Measurements from ENCODE around the gene SMC6. TPM values are rescaled to one million over a fixed set of nuclear protein-coding genes. Genes with fewer than 3 reads are reported as not detected.

Gene SMC6
- total and polyA plus RNA-seq, 9 donors = 6.6 to 16.8 (median 12.3) TPM

DNA sequence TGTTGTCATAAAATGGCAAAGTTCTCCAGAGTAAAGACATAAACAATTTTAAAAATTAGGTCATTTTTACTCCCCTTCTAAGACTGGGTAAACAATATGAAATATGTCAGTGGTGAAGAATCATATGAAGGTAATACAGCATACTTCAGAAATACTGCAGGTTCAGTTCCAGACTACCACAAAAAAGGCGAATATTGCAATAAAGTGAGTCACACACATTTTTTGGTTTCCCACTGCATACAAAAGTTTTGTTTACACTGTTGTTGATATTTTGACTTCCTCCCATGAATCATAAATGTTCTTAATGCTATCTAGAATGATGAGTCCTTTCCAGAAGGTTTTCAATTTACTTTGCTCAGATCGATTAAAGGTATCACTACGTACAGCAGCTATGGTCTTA, 73.5 kb downstream of the SMC6 start:
- Histone ChIP-seq H3K4me1 (ENCODE audit: insufficient read depth) (no peaks in the 10 kb centered on the region), H3K27ac (no peak overlapping the region), H3K27me3 (no peaks in the 10 kb centered on the region), H3K4me3 (no peak overlapping the region), H3K9me3 (no peaks in the 10 kb centered on the region), H3K36me3 (no peaks in the 10 kb centered on the region)
- TF ChIP-seq EP300 (IDR thresholded peaks at IDR 0.05) (no peak), POLR2A (IDR thresholded peaks at IDR 0.05) (no peak)
- TF ChIP-seq, protein P1, sequence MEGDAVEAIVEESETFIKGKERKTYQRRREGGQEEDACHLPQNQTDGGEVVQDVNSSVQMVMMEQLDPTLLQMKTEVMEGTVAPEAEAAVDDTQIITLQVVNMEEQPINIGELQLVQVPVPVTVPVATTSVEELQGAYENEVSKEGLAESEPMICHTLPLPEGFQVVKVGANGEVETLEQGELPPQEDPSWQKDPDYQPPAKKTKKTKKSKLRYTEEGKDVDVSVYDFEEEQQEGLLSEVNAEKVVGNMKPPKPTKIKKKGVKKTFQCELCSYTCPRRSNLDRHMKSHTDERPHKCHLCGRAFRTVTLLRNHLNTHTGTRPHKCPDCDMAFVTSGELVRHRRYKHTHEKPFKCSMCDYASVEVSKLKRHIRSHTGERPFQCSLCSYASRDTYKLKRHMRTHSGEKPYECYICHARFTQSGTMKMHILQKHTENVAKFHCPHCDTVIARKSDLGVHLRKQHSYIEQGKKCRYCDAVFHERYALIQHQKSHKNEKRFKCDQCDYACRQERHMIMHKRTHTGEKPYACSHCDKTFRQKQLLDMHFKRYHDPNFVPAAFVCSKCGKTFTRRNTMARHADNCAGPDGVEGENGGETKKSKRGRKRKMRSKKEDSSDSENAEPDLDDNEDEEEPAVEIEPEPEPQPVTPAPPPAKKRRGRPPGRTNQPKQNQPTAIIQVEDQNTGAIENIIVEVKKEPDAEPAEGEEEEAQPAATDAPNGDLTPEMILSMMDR (IDR thresholded peaks at IDR 0.05) = no peak
- intact Hi-C loops (cut with DNase I) = no loop called here
- no peak for DNase-seq
- 86 to 93% (median 86%) methylated on average over 3 of the region's 3 CpGs for WGBS, 3 donors

DNA sequence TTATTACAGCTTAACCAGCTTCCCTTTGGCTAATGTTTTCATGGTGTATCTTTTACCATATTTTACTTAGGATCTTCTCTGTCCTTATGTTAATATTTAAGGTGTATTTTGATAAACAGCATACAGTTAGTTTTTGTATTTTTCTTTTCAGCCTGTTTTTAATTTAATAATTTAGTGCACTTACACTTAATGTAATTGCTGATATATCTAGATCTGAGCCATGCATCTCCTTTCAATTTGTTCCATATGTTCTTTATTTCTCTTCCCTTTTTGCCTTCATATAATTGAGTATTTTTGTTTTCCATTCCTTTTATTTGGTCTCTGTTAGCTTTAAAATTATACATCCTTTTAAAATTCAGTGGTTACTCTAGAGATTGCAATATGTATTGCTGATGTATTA, 78.8 kb downstream of the SMC6 start:
- no peaks in the 10 kb centered on the region for H3K4me1 ChIP-seq (ENCODE audit: insufficient read depth)
- no peaks in the 10 kb centered on the region for H3K27me3 ChIP-seq
- no peak overlapping the region for H3K27ac ChIP-seq
- no peak overlapping the region for H3K4me3 ChIP-seq
- H3K36me3 ChIP-seq = no peaks in the 10 kb centered on the region
- TF ChIP-seq EP300 (IDR thresholded peaks at IDR 0.05) (no peak), POLR2A (IDR thresholded peaks at IDR 0.05) (no peak)
- TF ChIP-seq, protein P1 (IDR thresholded peaks at IDR 0.05) = no peak
- no peak for DNase-seq
- intact Hi-C loops (cut with DNase I) = loop anchor here in 2 of 4 donors (5.0 to 10.0 kb wide), 2 partner anchors 900 to 903 kb away; no protein-coding TSS in a partner anchor
- no peaks in the 10 kb centered on the region for H3K9me3 ChIP-seq

GRCh38 chr2:17672583-17673317, 80.9 kb downstream of the SMC6 start:
- TF ChIP-seq, protein P1 (IDR thresholded peaks at IDR 0.05) = no peak
- 72 to 78% (median 74%) methylated on average over 7 of the region's 7 CpGs for WGBS, 3 donors
- no peaks in the 10 kb centered on the region for H3K36me3 ChIP-seq
- H3K4me1 ChIP-seq (ENCODE audit: insufficient read depth) = no peaks in the 10 kb centered on the region
- intact Hi-C loops (cut with DNase I) = loop anchor here in 2 of 4 donors (5.0 to 10.0 kb wide), 2 partner anchors 898 to 900 kb away; no protein-coding TSS in a partner anchor
- H3K9me3 ChIP-seq = no peaks in the 10 kb centered on the region
- no peak overlapping the region for H3K27ac ChIP-seq
- no peak for DNase-seq
- no peak overlapping the region for H3K4me3 ChIP-seq
- H3K27me3 ChIP-seq = no peaks in the 10 kb centered on the region

- 48 to 64% (median 58%) methylated on average over 1 of the region's 1 CpG for WGBS, 3 donors
- no peaks in the 10 kb centered on the region for H3K27me3 ChIP-seq
- TF ChIP-seq, protein P1 (IDR thresholded peaks at IDR 0.05) = no peak
- TF ChIP-seq POLR2A (IDR thresholded peaks at IDR 0.05) = no peak
- TF ChIP-seq EP300 (IDR thresholded peaks at IDR 0.05) = no peak
- DNase-seq = no peak
- intact Hi-C loops (cut with DNase I) = loop anchor here in 1 of 4 donors (10.0 kb wide), 1 partner anchor 893 kb away; no protein-coding TSS in a partner anchor
- no peak overlapping the region for H3K4me3 ChIP-seq
- no peaks in the 10 kb centered on the region for H3K4me1 ChIP-seq (ENCODE audit: insufficient read depth)
- H3K9me3 ChIP-seq = no peaks in the 10 kb centered on the region
- H3K27ac ChIP-seq = no peak overlapping the region
- no peaks in the 10 kb centered on the region for H3K36me3 ChIP-seq
Observed at GRCh38 chr2:17667898-17668297, 85.7 kb downstream of the SMC6 start.
